Psoas muscle (tissue), 8 donors: ENCODE data around the gene SPATA24. TPM values are rescaled to one million over a fixed set of nuclear protein-coding genes. Genes with fewer than 3 reads are reported as not detected.
A peak's percentile ranks its signal among the peaks of the same experiment; 100 is the strongest.

Experiments used
- ATAC-seq, 4 donors: fragments of 200-7000 bp; cut with Tn5 transposase; one replicate each; pipeline ENCODE4 v1.9.1; 2020; ENCODE audit warnings: moderate library complexity in 3 of 4, mild to moderate bottlenecking in 2 of 4
- DNase-seq, 2 donors: peaks; one replicate each; pipeline ENCODE4 v3.0.0-alpha.2; 2020
- H3K27ac ChIP-seq: fragments of 200-600 bp; one replicate; pipeline ENCODE4 v1.8.0; 2022
- H3K27me3 ChIP-seq, 3 donors: fragments of 200-600 bp in 1 of 3; one replicate each; pipeline versions ENCODE4 v1.6.1 to v1.8.0; 2013 to 2022; ENCODE audit warnings: low read length in 2 of 3, mild to moderate bottlenecking in 2 of 3, moderate library complexity in 1 of 3; ENCODE audit not compliant: insufficient read depth in 3 of 3
- H3K36me3 ChIP-seq, 2 donors: fragments of 200-600 bp in 1 of 2; one replicate each; pipeline versions ENCODE4 v1.6.1 to v1.8.0; 2013 to 2022; ENCODE audit warnings: low read depth in 1 of 2, mild to moderate bottlenecking in 1 of 2, moderate library complexity in 1 of 2; ENCODE audit not compliant: insufficient read depth in 1 of 2
- H3K4me1 ChIP-seq: fragments of 200-600 bp; one replicate; pipeline ENCODE4 v1.8.0; 2022
- H3K4me3 ChIP-seq: fragments of 200-600 bp; one replicate; pipeline ENCODE4 v1.8.0; 2022; ENCODE audit warnings: mild to moderate bottlenecking
- H3K9me3 ChIP-seq: fragments of 200-600 bp; one replicate; pipeline ENCODE4 v1.8.0; 2022
- CTCF ChIP-seq: fragments of 200-600 bp; IDR thresholded peaks from one replicate; pipeline ENCODE4 v1.8.0; 2022; ENCODE audit warnings: antibody characterized with exemption
- WGBS, 3 donors: extraction: QIAGEN DNeasy Blood & Tissue Kit; methylation state at CpG; one replicate each; pipeline versions ENCODE4 v1.1.6 to v1.1.7; 2013; 5-methylcytosine and 5-hydroxymethylcytosine counted together
- intact Hi-C, 2 donors: fragments of 100-400 bp; cut with DNase I; formaldehyde crosslinking; loops; one replicate each; pipeline versions ENCODE4 v1.11.0 to v1.14.2; 2022
- polyA plus RNA-seq, 3 donors: library from polyadenylated mRNA; stranded (reverse); fragments of 200-250 nt; gene quantifications; one replicate each; pipeline ENCODE4 v1.2.3, GENCODE V29; 2013
- total RNA-seq, 4 donors: library from RNA; stranded (reverse); fragmentation: NEBNext Ultra II Directional in 2 of 4; extraction: Animal tissue kit (Norgen Biotek cat#: 25700) in 2 of 4; gene quantifications; one replicate each; pipeline versions ENCODE4 v1.2.1 to v1.2.4, GENCODE V29; 2021 to 2023
- donor health status: healthy with polysubstance abuse.
- donor health status: DM: no; HTN: no; CAD: no; lungs with moderate emphysema.
- donor health status: Bipolar disorder and iron deficiency.
- donor health status: healthy.
- donor health status: DM: yes; HTN: yes; CAD: no.
- donor health status: DM: no; HTN: no; CAD: no.
- donor health status: DM: no; HTN: no; CAD: no.
- donor health status: DM: yes; HTN: yes; CAD: no.

Gene SPATA24
- total and polyA plus RNA-seq, 7 donors, result 6.7 to 18.8 (median 11.5) TPM

DNA sequence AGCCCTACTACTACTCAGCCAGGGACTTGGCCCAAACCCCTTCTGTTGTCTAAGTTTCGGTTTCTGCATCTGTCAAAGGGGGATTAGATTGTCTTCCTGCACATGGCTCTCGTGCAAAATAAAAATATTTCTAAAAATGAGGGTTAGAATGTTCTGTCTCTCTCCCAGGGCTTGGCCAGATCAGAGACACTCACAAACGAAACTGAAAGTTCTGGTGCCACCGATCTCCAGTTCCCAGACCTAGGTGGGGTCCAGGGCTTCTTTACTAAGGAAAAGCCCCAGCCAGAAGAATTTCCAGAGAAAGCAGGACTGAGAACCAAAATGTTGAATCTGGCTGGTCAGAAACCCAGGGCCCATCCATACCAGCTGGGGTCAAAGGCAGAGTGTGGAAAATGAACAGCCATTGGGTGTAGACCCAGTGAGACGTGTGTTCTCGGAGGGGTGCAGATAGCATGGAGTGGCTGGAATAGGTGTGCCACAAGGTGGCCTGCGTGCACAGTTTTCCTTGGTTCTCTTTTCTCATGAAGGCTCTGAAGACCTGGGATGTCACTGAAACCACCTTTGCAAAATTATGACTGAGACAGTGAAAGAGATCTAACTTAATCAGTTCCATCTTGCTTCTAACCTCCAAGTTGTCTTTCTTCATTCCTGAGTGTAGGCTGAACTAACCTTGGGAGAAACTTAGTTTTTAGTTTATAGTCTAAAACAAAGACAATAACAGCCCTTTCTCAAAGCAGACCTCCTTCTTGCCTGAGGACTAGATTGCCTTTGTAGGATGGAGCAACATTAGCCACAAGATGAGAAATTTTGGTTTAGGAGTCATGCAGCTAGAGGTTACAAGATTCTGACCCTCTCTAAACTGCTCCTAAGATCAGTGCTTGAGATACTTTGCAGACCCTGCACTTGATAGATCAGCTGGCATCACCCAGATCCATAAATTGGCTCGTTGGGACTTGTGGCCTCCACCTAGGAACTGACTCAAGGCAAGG is 18.5 kb downstream of the SPATA24 start:
- 25 to 46% (median 36%) methylated on average over 8 of the region's 8 CpGs for WGBS, 3 donors
- DNase-seq (no peak), ATAC-seq (peak in 3 of 4 donors; percentile 28 to 58 (median 56))
- intact Hi-C loops, result loop anchor here in 1 of 2 donors (5.0 kb wide), 1 partner anchor 43 kb away; the partner anchor contains the start of gene PAIP2
- Histone ChIP-seq H3K27me3 (no peaks in the 10 kb centered on the region), H3K4me3 (peak overlapping the region; percentile 51), H3K9me3 (no peaks in the 10 kb centered on the region), H3K36me3 (no peaks in the 10 kb centered on the region), H3K27ac (peak overlapping the region; percentile 7), H3K4me1 (peaks cover 24% of the 10 kb centered on the region)
- TF ChIP-seq CTCF, result peak; percentile 41

DNA sequence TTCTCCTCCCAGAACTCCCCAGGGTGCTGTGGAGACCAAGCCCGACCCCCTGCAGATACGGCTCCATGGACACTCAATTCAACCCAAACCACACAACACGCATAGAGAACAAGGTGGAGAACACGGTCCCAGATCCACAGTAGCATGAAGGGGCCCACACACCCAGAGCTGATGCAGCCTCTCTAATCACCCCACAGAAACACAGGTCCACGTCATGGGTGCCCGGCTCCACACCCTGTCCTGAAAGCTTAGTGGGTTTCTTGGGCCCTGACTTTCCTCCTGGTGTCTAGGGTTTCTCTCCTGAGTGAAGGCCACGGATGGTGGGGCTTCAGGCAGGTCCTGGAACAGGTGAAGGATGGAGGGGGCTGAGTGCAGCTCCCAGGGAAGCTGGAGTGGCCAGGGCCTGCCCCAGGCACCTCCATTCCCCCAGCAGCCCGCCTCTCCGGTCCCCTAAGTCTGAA is 19.3 kb downstream of the SPATA24 start:
- H3K27ac ChIP-seq, result peak overlapping the region; percentile 7
- TF ChIP-seq CTCF, result no peak
- 58 to 77% (median 60%) methylated on average over 9 of the region's 9 CpGs for WGBS, 3 donors
- ATAC-seq (no peak), DNase-seq (no peak)
- peak overlapping the region; percentile 51 for H3K4me3 ChIP-seq
- no peaks in the 10 kb centered on the region for H3K9me3 ChIP-seq
- no peaks in the 10 kb centered on the region for H3K27me3 ChIP-seq
- intact Hi-C loops, result loop anchor here in 1 of 2 donors (5.0 kb wide), 1 partner anchor 42 kb away; the partner anchor contains the start of gene PAIP2
- peaks cover 19% of the 10 kb centered on the region for H3K4me1 ChIP-seq
- H3K36me3 ChIP-seq, result no peaks in the 10 kb centered on the region

DNA sequence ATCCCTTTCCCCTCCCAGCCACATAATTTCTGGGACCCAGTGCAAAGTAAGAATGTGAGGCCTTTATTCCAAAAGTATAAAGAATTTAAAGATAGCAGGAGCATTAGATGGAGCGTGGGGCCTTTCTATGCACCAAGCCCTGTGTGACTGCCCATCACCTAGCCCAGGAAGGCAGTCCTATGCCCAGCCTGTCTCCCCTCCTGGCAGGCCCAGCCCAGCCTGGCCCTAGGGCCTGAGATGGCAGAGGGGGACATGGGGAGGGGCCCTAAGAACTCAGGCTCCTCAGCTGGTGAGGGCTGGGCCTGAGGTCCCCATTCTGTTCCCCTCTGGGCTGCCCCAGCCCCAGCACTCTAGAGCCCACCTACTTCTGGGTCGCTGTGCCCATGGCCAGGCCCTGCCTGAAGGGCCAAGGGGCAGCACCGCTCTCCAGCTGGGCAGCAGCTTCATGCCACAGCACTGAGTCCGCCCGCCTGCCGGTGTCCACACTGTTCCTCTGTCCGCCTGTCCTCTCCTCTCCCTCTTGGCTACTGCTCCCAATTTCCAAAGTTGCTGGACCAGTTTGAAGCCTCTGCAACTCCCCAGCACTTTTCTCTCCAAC is 19.8 kb downstream of the SPATA24 start:
- ATAC-seq (peak in 2 of 4 donors; percentile 12 to 19), DNase-seq (no peak)

More for the DNA sequence above, 19.8 kb downstream of the SPATA24 start:
- Histone ChIP-seq H3K27ac (no peak overlapping the region), H3K4me3 (no peak overlapping the region), H3K4me1 (peaks cover 14% of the 10 kb centered on the region), H3K36me3 (no peaks in the 10 kb centered on the region), H3K9me3 (no peaks in the 10 kb centered on the region), H3K27me3 (no peaks in the 10 kb centered on the region)
- no peak for TF ChIP-seq CTCF
- intact Hi-C loops, result no loop called here
- 76 to 84% (median 79%) methylated on average over 6 to 7 of the region's 7 CpGs for WGBS, 3 donors
